ENCODE results near the gene CRTC3.

The CRTC3 gene

DNA sequence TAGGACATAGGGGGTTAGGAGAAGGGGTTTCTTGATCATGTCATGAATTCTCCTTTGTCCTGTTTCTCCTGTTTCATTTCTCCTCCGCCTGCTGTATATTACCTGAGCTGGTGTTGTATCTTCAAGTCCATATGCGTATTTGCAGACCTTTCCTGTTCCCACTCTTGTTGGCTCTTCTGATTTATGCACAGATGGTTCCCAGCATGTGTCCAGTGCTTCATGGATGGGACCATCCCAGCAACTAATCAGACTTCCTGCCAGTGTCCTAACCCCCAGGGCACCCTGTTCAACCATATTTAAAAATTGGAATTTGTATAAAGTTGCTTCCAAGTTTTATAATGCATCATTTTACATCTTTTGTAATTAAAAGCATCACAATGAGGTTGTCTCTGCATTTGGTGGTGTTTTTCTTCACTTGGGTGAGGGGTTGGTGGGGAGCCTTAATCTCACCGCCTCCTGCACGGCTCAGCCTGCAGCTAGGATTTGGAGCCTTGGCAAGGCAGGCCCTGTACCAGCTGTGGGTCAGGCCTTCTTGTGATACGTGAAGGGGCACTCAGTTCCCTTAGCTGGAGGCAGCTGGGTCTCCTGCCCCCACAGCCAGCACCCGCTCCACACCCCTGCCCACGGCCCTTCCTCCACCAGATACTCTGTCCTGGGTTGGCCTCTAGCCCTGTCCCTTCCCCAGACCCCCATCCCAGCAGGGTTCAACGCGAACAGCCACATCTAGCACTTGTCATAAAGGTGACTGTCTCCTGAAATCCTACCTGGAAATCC, 115.4 kb downstream of the CRTC3 start:
- TF ChIP-seq TAF1 (IDR thresholded peaks at IDR 0.05; ENCODE audit: borderline replicate concordance, insufficient read depth, low read length) (no peak), POLR2AphosphoS5 (IDR thresholded peaks at IDR 0.05; ENCODE audit: low read depth, low read length) (no peak), FOXP2 (optimal IDR thresholded peaks at IDR 0.05; ENCODE audit: borderline replicate concordance, extremely low read depth, extremely low read length, insufficient read depth) (no peak), SIN3A (IDR thresholded peaks at IDR 0.05; ENCODE audit: borderline replicate concordance, insufficient read depth, low read length) (no peak)
- TF ChIP-seq, protein P1, sequence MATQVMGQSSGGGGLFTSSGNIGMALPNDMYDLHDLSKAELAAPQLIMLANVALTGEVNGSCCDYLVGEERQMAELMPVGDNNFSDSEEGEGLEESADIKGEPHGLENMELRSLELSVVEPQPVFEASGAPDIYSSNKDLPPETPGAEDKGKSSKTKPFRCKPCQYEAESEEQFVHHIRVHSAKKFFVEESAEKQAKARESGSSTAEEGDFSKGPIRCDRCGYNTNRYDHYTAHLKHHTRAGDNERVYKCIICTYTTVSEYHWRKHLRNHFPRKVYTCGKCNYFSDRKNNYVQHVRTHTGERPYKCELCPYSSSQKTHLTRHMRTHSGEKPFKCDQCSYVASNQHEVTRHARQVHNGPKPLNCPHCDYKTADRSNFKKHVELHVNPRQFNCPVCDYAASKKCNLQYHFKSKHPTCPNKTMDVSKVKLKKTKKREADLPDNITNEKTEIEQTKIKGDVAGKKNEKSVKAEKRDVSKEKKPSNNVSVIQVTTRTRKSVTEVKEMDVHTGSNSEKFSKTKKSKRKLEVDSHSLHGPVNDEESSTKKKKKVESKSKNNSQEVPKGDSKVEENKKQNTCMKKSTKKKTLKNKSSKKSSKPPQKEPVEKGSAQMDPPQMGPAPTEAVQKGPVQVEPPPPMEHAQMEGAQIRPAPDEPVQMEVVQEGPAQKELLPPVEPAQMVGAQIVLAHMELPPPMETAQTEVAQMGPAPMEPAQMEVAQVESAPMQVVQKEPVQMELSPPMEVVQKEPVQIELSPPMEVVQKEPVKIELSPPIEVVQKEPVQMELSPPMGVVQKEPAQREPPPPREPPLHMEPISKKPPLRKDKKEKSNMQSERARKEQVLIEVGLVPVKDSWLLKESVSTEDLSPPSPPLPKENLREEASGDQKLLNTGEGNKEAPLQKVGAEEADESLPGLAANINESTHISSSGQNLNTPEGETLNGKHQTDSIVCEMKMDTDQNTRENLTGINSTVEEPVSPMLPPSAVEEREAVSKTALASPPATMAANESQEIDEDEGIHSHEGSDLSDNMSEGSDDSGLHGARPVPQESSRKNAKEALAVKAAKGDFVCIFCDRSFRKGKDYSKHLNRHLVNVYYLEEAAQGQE (IDR thresholded peaks at IDR 0.05; ENCODE audit: insufficient read depth in 1 of 2, low read depth in 2 of 2, low read length in 2 of 2) = no peak

DNA sequence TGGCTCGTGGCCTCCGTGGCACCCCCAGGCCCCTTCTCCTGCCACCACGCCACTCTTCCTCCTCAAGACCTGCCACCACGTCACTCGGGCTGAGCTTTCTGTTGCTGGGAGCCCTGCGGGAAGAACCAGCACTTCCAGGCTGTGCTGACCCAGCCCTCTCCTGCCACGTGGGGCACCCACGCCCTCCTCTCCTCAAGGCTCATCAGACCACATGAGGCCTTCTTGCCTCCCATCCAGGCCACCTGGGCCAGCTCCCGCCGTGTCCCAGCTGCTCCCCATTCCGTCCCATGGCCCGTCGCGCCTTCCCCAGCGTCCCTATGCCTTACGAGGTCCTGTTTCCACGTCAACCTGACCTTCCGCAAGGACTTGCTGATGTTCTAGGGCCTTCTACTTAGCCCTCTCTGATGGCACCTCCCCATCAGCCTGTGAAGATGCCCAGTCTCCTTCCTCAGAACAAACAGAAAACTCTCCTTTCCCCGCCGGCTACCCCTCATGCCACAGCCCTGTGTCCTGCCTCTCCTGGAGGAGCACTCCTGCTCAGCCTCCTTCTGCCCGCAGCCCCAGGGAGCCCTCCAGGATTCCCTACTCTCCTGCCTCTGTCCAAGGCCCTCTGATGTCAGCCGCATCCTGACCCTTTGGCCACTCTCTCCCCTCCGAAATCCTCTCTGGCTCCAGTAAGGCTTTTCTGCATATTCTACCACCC, 116.3 kb downstream of the CRTC3 start:
- TF ChIP-seq TAF1 (IDR thresholded peaks at IDR 0.05; ENCODE audit: borderline replicate concordance, insufficient read depth, low read length) (no peak), FOXP2 (optimal IDR thresholded peaks at IDR 0.05; ENCODE audit: borderline replicate concordance, extremely low read depth, extremely low read length, insufficient read depth) (no peak), SIN3A (IDR thresholded peaks at IDR 0.05; ENCODE audit: borderline replicate concordance, insufficient read depth, low read length) (no peak), POLR2AphosphoS5 (IDR thresholded peaks at IDR 0.05; ENCODE audit: low read depth, low read length) (no peak)
- TF ChIP-seq, protein P1 (IDR thresholded peaks at IDR 0.05; ENCODE audit: insufficient read depth in 1 of 2, low read depth in 2 of 2, low read length in 2 of 2) = no peak

DNA sequence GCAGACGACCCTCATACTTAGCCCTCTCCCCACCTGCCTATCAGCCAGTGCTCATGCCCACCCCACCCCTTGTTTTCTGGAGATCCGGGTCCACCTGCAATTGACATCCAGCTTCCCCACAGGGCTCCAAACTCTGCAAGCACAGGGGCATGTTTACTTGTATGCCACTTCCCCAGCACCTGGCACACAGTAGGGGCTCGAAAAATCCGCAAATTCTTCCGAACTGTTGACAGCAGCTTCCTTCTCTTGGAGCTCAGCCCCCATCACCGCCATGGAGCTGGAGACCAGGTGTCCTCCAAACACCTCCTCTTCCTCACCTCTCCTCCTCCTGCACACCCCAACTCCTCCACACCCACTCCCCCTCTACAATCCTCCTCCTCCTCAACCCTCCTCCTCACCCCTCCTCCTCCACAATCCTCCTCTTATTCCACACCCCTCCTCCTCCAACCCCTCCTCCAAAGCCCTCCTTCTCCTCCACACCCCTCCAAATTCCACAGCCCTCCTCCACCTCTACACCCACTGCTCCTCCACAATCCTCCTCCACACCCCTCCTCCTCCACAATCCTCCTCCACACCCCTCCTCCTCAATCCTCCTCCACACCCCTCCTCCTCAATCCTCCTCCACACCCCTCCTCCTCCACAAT, 117.1 kb downstream of the CRTC3 start:
- TF ChIP-seq FOXP2 (optimal IDR thresholded peaks at IDR 0.05; ENCODE audit: borderline replicate concordance, extremely low read depth, extremely low read length, insufficient read depth) (no peak), POLR2AphosphoS5 (IDR thresholded peaks at IDR 0.05; ENCODE audit: low read depth, low read length) (no peak), SIN3A (IDR thresholded peaks at IDR 0.05; ENCODE audit: borderline replicate concordance, insufficient read depth, low read length) (no peak)
- TF ChIP-seq, protein P1 (IDR thresholded peaks at IDR 0.05; ENCODE audit: insufficient read depth in 1 of 2, low read depth in 2 of 2, low read length in 2 of 2) = no peak

DNA sequence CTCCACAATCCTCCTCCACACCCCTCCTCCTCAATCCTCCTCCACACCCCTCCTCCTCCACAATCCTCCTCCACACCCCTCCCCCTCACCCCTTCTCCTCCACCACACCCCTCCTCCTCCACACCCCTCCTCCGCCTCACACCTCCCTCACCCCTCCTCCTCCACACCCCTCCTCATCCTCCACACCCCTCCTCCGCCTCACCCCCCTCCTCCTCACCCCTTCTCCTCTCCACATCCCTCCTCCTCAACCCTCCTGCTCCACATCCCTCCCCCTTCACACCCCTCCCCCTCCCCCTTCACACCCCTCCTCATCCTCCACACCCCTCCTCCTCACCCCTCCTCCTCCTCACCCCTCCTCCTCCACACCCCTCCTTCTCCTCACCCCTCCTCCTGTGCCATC, 117.6 kb downstream of the CRTC3 start:
- TF ChIP-seq, protein P1 (IDR thresholded peaks at IDR 0.05; ENCODE audit: insufficient read depth in 1 of 2, low read depth in 2 of 2, low read length in 2 of 2) = no peak
- TF ChIP-seq TAF1 (IDR thresholded peaks at IDR 0.05; ENCODE audit: borderline replicate concordance, insufficient read depth, low read length) = no peak

All from PFSK-1 (cell line).